HepG2 (cell line): Measurements from ENCODE around the gene COL8A2. TPM values are rescaled to one million over a fixed set of nuclear protein-coding genes. Genes with fewer than 3 reads are reported as not detected.

ENCODE experiments used
- ATAC-seq: fragments of 200-7000 bp; cut with Tn5 transposase; 3 replicates; pipeline ENCODE4 v1.9.1; 2020; ENCODE audit warnings: mild to moderate bottlenecking, moderate library complexity
- BruUV-seq: library from RNA; stranded (reverse); fragments of 400-500 nt; replicated peaks from 2 replicates; lab custom pipeline; 2021; lab: Mats Ljungman, UMichigan
- CTCF ChIA-PET: fragments of 300-600 bp; formaldehyde crosslinking; extraction: SDS; loops from one replicate; lab custom pipeline; 2021; ENCODE audit warnings: low total read pairs, inconsistent platforms, low intra/inter-chr PET ratio; lab: Yijun Ruan, JAX
- POLR2A ChIA-PET: fragments of 350-600 bp; sonication (Branson Sonifier 250); formaldehyde crosslinking; loops from one replicate; lab custom pipeline; 2020; ENCODE audit warnings: antibody characterized with exemption, inconsistent platforms; lab: Yijun Ruan, JAX
- DNase-seq: peaks from one replicate; pipeline ENCODE4 v3.0.0-alpha.2; 2015; ENCODE audit warnings: low spot score
- FAIRE-seq: peaks from 3 replicates; lab custom pipeline; 2011; peaks lifted over from hg19 to GRCh38; lab: Jason Lieb, UNC
- H2AFZ ChIP-seq: one replicate; pipeline ENCODE4 v1.6.1; 2011; ENCODE audit warnings: low read length, inconsistent platforms
- H3K27ac ChIP-seq: fragments of 300-600 bp; 3 replicates; pipeline ENCODE4 v1.8.0; 2011; ENCODE audit warnings: mixed run types, mild to moderate bottlenecking, mixed read lengths, low read length, inconsistent platforms; ENCODE audit not compliant: insufficient read depth; ENCODE audit errors: extremely low read length
- H3K27me3 ChIP-seq, 2 experiments: fragments of 200-600 bp in 1 of 2; 2 replicates in 1 of 2; 3 replicates in 1 of 2; pipeline versions ENCODE4 v1.6.0 to v1.8.0; 2011; ENCODE audit warnings: low read length in 2 of 2, mild to moderate bottlenecking in 2 of 2, moderate library complexity in 2 of 2, inconsistent platforms in 1 of 2; ENCODE audit not compliant: insufficient read depth in 2 of 2, control insufficient read depth in 1 of 2
- H3K36me3 ChIP-seq, 2 experiments: fragments of 200-600 bp in 1 of 2; replicated peaks in 1 of 2; 2 replicates in 1 of 2; 3 replicates in 1 of 2; pipeline versions ENCODE4 v1.5.1 to v1.8.0; 2011; ENCODE audit warnings: low read length in 2 of 2, inconsistent platforms in 1 of 2; ENCODE audit not compliant: insufficient read depth in 2 of 2, control insufficient read depth in 1 of 2
- H3K4me1 ChIP-seq: 2 replicates; pipeline ENCODE4 v1.5.1; 2012; ENCODE audit warnings: low read length, inconsistent platforms; ENCODE audit not compliant: insufficient read depth
- H3K4me2 ChIP-seq: 2 replicates; pipeline ENCODE4 v1.6.0; 2011; ENCODE audit warnings: low read depth, low read length, inconsistent platforms
- H3K4me3 ChIP-seq, 3 experiments: fragments of 200-600 bp in 1 of 3; sonication (generic), shearing (Covaris generic) in 1 of 3; replicated peaks in 1 of 3; 2 replicates each; pipeline ENCODE4 v1.5.1; 2011 to 2016; ENCODE audit warnings: low read length in 3 of 3, inconsistent platforms in 2 of 3, low read depth in 2 of 3, mild to moderate bottlenecking in 2 of 3, control low read depth in 1 of 3, mixed read lengths in 1 of 3; ENCODE audit not compliant: insufficient read depth in 1 of 3
- H3K79me2 ChIP-seq: one replicate; pipeline ENCODE4 v1.6.1; 2011; ENCODE audit warnings: low read length, inconsistent platforms; ENCODE audit not compliant: insufficient read depth
- H3K9ac ChIP-seq: 2 replicates; pipeline ENCODE4 v1.6.0; 2011; ENCODE audit warnings: mild to moderate bottlenecking, low read depth, low read length, inconsistent platforms; ENCODE audit not compliant: insufficient read depth
- H3K9me3 ChIP-seq: 2 replicates; pipeline ENCODE4 v1.5.1; 2012; ENCODE audit warnings: mild to moderate bottlenecking, low read length
- H4K20me1 ChIP-seq: 2 replicates; pipeline ENCODE4 v1.6.0; 2011; ENCODE audit warnings: inconsistent platforms, mild to moderate bottlenecking, low read length, moderate library complexity; ENCODE audit not compliant: insufficient read depth
- ARID2 ChIP-seq: sonication (generic); formaldehyde crosslinking; IDR thresholded peaks from 2 replicates; pipeline ENCODE4 v1.8.1; 2022; ENCODE audit warnings: mild to moderate bottlenecking, missing genetic modification reagents, borderline replicate concordance
- BRD4 ChIP-seq: sonication (generic); formaldehyde crosslinking; IDR thresholded peaks from 2 replicates; pipeline ENCODE4 v1.4.0; 2020; ENCODE audit warnings: missing genetic modification reagents
- ZBTB42 ChIP-seq: sonication (generic); formaldehyde crosslinking; IDR thresholded peaks from 2 replicates; pipeline ENCODE4 v1.5.0; 2020; ENCODE audit warnings: mild to moderate bottlenecking, missing genetic modification reagents
- ZFP62 ChIP-seq: sonication (generic); formaldehyde crosslinking; IDR thresholded peaks from 2 replicates; pipeline ENCODE4 v1.4.0; 2020; ENCODE audit warnings: missing genetic modification reagents
- ZNF7 ChIP-seq: IDR thresholded peaks from 2 replicates; pipeline ENCODE4 v1.6.1; 2016; ENCODE audit warnings: missing biosample characterization, missing genetic modification reagents
- WGBS: methylation state at CpG from one replicate; pipeline ENCODE4 v1.1.6; 2017; ENCODE audit warnings: low lambda C conversion rate; 5-methylcytosine and 5-hydroxymethylcytosine counted together
- in situ Hi-C: cut with HindIII; loops from 2 replicates; pipeline ENCODE4 v1.10.0; 2017; ENCODE audit warnings: low pct_unique_long_range_greater_than_20kb; ENCODE audit not compliant: extremely low pct_ligation_motif_present
- intact Hi-C: fragments of 100-400 bp; cut with micrococcal nuclease; formaldehyde crosslinking; loops from one replicate; pipeline ENCODE4 v1.10.0; 2022; ENCODE audit not compliant: unreplicated experiment
- polyA plus RNA-seq, 8 experiments: library from polyadenylated mRNA; depleted of rRNA in 3 of 8; stranded (reverse) in 7 of 8; unstranded in 1 of 8; fragments of >200 nt; fragmentation: Illumina TruSeq in 4 of 8; extraction: Trizol in 4 of 8; gene quantifications; 2 replicates each; pipeline versions ENCODE4 v1.2.1 to v1.2.3, GENCODE V29; 2011 to 2016; ENCODE audit warnings: low read depth in 4 of 8, missing spikeins in 1 of 8, mixed read lengths in 1 of 8; ENCODE audit not compliant: insufficient read depth in 1 of 8
- total RNA-seq, 5 experiments: library from RNA; depleted of rRNA; stranded (reverse); fragments of >200 nt; fragmentation: Illumina TruSeq; extraction: Trizol; gene quantifications; 2 replicates each; pipeline ENCODE4 v1.2.3, GENCODE V29; 2016; ENCODE audit warnings: low read depth in 1 of 5
- TF ChIP-seq, protein P1 (sequence below), 2 experiments: sonication (generic) in 1 of 2; formaldehyde crosslinking in 1 of 2; IDR thresholded peaks; 2 replicates each; pipeline versions ENCODE4 v1.5.1 to v1.6.1; 2011 to 2020; ENCODE audit warnings: borderline replicate concordance in 1 of 2, low read depth in 1 of 2, low read length in 1 of 2, mild to moderate bottlenecking in 1 of 2, missing genetic modification reagents in 1 of 2, moderate library complexity in 1 of 2
- TF ChIP-seq, protein P2 (sequence below): sonication (generic); formaldehyde crosslinking; IDR thresholded peaks from 2 replicates; pipeline ENCODE4; 2020; ENCODE audit warnings: missing genetic modification reagents, mild to moderate bottlenecking, borderline replicate concordance
- TF ChIP-seq, protein P3 (sequence below): sonication (generic); formaldehyde crosslinking; IDR thresholded peaks from 2 replicates; pipeline ENCODE4 v1.4.0; 2020; ENCODE audit warnings: missing genetic modification reagents, borderline replicate concordance

COL8A2 gene
- total and polyA plus RNA-seq, 2 of the 13 experiments (the other 11 are each of a cell fraction or from before 2014, with no cell fraction given) = 0.13 to 0.24 TPM

DNA sequence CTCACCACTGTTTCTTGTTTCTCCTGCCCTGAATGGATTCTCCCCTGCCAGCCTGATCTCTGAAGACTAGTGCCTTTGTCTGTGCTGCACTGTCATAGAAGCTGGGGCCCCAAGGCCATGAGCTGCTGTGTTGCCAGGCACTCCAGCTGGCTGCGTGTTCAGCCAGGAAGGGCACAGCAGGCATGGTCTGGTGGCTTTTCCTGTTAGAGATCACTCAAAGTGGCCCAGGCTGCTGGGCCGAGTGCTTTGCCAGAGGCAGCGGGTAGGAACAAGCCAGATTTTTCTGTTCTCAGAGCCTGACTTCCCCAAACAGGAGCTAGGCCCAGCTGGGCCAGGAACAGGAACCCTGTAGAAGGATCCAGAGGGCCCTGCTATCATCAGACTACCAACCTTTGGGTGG lies 31.1 kb downstream of the COL8A2 start:
- H3K79me2 ChIP-seq = peaks cover 21% of the 10 kb centered on the region
- peaks cover 35 to 51% of the 10 kb centered on the region in 2 experiments for H3K36me3 ChIP-seq
- ATAC-seq (no peak), FAIRE-seq (no peak), DNase-seq (no peak)
- peaks cover 28% of the 10 kb centered on the region for H3K4me1 ChIP-seq
- no peak overlapping the region for H3K4me2 ChIP-seq
- no peak overlapping the region for H3K4me3 ChIP-seq
- POLR2A ChIA-PET = no interaction called here
- intact Hi-C loops = no loop called here
- CTCF ChIA-PET = no interaction called here
- H3K27ac ChIP-seq = no peak overlapping the region
- BruUV-seq = no TSS peak
- WGBS = 80% methylated on average over 1 of the region's 3 CpGs
- H3K9me3 ChIP-seq = no peaks in the 10 kb centered on the region
- H2AFZ ChIP-seq = no peak overlapping the region
- H3K27me3 ChIP-seq = no peaks in the 10 kb centered on the region; a peak in 1 of 5 replicates
- 0 out of 2 replicates have a peak, but pooled peaks cover 3% of the 10 kb centered on the region for H4K20me1 ChIP-seq
- no peak overlapping the region for H3K9ac ChIP-seq
- in situ Hi-C loops = no loop called here
- TF ChIP-seq, protein P1, sequence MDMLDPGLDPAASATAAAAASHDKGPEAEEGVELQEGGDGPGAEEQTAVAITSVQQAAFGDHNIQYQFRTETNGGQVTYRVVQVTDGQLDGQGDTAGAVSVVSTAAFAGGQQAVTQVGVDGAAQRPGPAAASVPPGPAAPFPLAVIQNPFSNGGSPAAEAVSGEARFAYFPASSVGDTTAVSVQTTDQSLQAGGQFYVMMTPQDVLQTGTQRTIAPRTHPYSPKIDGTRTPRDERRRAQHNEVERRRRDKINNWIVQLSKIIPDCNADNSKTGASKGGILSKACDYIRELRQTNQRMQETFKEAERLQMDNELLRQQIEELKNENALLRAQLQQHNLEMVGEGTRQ (IDR thresholded peaks at IDR 0.05; ENCODE audit: low read depth, low read length) = no peak
- TF ChIP-seq, protein P1 (CRISPR knock-in tag; IDR thresholded peaks at IDR 0.05; ENCODE audit: borderline replicate concordance) = no peak
- TF ChIP-seq, protein P2, sequence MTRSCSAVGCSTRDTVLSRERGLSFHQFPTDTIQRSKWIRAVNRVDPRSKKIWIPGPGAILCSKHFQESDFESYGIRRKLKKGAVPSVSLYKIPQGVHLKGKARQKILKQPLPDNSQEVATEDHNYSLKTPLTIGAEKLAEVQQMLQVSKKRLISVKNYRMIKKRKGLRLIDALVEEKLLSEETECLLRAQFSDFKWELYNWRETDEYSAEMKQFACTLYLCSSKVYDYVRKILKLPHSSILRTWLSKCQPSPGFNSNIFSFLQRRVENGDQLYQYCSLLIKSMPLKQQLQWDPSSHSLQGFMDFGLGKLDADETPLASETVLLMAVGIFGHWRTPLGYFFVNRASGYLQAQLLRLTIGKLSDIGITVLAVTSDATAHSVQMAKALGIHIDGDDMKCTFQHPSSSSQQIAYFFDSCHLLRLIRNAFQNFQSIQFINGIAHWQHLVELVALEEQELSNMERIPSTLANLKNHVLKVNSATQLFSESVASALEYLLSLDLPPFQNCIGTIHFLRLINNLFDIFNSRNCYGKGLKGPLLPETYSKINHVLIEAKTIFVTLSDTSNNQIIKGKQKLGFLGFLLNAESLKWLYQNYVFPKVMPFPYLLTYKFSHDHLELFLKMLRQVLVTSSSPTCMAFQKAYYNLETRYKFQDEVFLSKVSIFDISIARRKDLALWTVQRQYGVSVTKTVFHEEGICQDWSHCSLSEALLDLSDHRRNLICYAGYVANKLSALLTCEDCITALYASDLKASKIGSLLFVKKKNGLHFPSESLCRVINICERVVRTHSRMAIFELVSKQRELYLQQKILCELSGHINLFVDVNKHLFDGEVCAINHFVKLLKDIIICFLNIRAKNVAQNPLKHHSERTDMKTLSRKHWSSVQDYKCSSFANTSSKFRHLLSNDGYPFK (CRISPR knock-in tag) = no peak
- TF ChIP-seq ARID2 (CRISPR knock-in tag) (no peak), ZFP62 (CRISPR knock-in tag) (no peak), ZBTB42 (no peak), BRD4 (CRISPR knock-in tag) (no peak), ZNF7 (CRISPR knock-in tag) (no peak)
- TF ChIP-seq, protein P3, sequence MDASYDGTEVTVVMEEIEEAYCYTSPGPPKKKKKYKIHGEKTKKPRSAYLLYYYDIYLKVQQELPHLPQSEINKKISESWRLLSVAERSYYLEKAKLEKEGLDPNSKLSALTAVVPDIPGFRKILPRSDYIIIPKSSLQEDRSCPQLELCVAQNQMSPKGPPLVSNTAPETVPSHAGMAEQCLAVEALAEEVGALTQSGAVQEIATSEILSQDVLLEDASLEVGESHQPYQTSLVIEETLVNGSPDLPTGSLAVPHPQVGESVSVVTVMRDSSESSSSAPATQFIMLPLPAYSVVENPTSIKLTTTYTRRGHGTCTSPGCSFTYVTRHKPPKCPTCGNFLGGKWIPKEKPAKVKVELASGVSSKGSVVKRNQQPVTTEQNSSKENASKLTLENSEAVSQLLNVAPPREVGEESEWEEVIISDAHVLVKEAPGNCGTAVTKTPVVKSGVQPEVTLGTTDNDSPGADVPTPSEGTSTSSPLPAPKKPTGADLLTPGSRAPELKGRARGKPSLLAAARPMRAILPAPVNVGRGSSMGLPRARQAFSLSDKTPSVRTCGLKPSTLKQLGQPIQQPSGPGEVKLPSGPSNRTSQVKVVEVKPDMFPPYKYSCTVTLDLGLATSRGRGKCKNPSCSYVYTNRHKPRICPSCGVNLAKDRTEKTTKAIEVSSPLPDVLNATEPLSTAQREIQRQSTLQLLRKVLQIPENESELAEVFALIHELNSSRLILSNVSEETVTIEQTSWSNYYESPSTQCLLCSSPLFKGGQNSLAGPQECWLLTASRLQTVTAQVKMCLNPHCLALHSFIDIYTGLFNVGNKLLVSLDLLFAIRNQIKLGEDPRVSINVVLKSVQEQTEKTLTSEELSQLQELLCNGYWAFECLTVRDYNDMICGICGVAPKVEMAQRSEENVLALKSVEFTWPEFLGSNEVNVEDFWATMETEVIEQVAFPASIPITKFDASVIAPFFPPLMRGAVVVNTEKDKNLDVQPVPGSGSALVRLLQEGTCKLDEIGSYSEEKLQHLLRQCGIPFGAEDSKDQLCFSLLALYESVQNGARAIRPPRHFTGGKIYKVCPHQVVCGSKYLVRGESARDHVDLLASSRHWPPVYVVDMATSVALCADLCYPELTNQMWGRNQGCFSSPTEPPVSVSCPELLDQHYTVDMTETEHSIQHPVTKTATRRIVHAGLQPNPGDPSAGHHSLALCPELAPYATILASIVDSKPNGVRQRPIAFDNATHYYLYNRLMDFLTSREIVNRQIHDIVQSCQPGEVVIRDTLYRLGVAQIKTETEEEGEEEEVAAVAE (CRISPR knock-in tag) = no peak
